Kidney epithelial cell (primary cell): ENCODE results near the gene SH3BP5L. TPM values are rescaled to one million over a fixed set of nuclear protein-coding genes. Genes with fewer than 3 reads are reported as not detected.

Experiments
- DNase-seq: peaks from one replicate; pipeline ENCODE4 v3.0.0-alpha.2; 2010; ENCODE audit warnings: low read depth
- H3K27me3 ChIP-seq: 2 replicates; pipeline ENCODE4 v1.6.0; 2011; ENCODE audit warnings: low read length; ENCODE audit not compliant: control insufficient read depth, insufficient read depth
- H3K36me3 ChIP-seq: 2 replicates; pipeline ENCODE4 v1.5.1; 2011; ENCODE audit warnings: low read length; ENCODE audit not compliant: control insufficient read depth, insufficient read depth
- H3K4me3 ChIP-seq: 2 replicates; pipeline ENCODE4 v1.5.1; 2011; ENCODE audit warnings: low read depth, mild to moderate bottlenecking, control low read depth, low read length
- total RNA-seq: library from RNA; depleted of rRNA; stranded (reverse); fragments of >200 nt; gene quantifications from 2 replicates; pipeline ENCODE4 v1.2.3, GENCODE V29; 2015
- TF ChIP-seq, protein P1 (sequence below): IDR thresholded peaks from 2 replicates; pipeline ENCODE4 v1.5.1; 2011; ENCODE audit warnings: mild to moderate bottlenecking, moderate library complexity, low read length, control low read depth, inconsistent platforms; ENCODE audit not compliant: insufficient read depth, poor library complexity, severe bottlenecking

Gene SH3BP5L
- total RNA-seq, 1 donor from 2014 or later = 36.1 TPM

DNA sequence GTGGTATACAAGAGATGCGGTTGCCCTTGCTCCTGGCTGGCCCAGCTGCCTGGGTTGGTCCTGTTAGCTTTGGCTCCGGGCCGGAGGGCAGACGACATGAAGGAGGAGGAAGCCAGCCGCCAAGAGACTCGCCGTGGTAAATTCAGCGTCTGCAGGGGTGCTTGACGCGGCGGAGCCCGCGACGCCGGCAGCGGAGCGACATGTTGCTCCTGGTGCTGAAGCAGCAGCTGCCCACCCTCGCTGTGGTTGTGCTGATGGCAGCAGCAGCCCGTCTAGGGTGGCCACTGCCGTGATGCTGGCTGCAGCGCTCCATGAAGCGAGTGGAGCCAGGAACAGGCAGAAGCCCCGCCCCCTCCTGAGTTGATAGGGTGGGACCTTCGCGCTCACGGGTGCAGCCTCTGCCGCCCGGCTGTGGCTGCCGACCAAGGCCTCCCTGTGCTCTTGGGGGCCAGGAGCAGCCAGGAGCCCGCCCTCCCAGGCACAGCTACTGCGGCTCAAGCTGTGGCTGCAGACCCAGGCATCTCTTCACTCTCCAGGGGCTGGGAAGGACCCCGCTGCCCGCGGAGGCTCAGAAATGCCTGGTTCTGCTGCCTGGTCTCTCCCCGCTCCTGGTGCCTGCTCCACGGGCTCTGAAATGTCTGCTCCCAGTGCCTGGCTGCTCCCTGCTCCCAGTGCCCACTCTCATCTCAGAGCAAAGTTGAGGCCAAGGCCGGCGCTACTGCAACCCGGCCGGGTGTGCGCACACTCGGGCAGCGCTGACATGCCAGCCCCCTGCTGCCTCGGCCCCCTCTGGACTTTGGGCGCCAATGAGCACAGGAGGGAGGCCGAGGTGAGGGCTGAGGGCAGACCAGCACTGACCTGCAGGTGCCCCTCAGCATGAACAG is 37.5 kb upstream of the SH3BP5L start:
- no peaks in the 10 kb centered on the region for H3K27me3 ChIP-seq
- no peak for DNase-seq
- peak overlapping the region; percentile 43 for H3K4me3 ChIP-seq
- no peaks in the 10 kb centered on the region for H3K36me3 ChIP-seq
- TF ChIP-seq, protein P1, sequence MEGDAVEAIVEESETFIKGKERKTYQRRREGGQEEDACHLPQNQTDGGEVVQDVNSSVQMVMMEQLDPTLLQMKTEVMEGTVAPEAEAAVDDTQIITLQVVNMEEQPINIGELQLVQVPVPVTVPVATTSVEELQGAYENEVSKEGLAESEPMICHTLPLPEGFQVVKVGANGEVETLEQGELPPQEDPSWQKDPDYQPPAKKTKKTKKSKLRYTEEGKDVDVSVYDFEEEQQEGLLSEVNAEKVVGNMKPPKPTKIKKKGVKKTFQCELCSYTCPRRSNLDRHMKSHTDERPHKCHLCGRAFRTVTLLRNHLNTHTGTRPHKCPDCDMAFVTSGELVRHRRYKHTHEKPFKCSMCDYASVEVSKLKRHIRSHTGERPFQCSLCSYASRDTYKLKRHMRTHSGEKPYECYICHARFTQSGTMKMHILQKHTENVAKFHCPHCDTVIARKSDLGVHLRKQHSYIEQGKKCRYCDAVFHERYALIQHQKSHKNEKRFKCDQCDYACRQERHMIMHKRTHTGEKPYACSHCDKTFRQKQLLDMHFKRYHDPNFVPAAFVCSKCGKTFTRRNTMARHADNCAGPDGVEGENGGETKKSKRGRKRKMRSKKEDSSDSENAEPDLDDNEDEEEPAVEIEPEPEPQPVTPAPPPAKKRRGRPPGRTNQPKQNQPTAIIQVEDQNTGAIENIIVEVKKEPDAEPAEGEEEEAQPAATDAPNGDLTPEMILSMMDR = no peak

DNA sequence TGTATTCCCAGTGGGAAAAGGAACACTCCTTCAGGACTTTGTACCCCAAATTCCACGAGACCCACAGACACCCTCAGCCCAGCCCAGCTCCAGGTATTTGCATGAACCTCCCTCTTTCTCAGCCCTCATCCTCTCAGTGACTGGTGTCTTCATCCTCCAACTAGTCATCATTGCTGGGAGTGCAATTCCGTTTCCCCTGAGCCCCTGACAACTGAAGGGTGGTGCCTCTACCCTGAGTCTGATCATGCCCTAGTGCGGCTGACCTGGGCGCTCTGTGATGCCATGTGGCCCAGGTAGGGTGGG is 36.9 kb upstream of the SH3BP5L start:
- DNase-seq = no peak
- Histone ChIP-seq H3K4me3 (peak overlapping the region; percentile 43), H3K27me3 (no peaks in the 10 kb centered on the region), H3K36me3 (no peaks in the 10 kb centered on the region)
- TF ChIP-seq, protein P1 = no peak

DNA sequence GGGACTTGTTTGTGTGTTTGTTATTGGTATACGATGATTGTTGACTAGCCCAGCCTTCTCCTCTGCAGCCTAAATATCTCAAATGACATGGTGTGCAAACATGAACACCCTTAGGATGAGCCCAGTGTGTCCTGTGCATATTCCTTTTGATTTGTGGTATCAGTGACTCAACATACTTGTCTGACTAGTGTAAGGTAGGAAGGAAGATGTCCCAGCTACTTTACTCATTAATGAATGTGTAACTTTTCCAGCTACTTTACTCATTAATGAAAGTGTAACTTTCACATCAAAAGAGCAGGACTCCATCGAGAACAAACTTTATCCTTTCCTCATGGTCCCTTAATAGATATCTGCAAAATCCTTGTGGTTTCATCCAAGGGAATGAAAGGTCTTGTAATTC is 35.9 kb upstream of the SH3BP5L start:
- Histone ChIP-seq H3K4me3 (no peak overlapping the region), H3K36me3 (no peaks in the 10 kb centered on the region), H3K27me3 (no peaks in the 10 kb centered on the region)
- DNase-seq = no peak
- TF ChIP-seq, protein P1 = no peak

DNA sequence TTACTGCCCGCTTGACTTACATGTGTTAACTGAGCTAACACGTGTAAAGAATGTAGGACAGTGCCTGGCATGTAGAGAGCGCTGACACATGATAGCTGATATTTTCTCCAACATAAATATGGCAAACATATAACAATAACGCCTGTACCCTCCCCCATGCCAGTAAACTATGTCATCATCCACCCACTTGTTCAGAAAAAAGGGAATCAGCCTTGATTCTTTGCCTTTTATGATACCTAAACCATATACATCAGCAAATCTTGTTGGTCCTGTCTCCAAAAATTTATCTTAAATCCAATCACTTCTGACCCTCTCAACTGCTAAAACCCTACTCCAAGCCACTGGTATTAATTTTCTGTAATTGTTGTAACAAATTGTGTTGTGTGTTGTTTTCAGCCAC is 34.3 kb upstream of the SH3BP5L start:
- TF ChIP-seq, protein P1 = no peak
- no peaks in the 10 kb centered on the region for H3K36me3 ChIP-seq
- no peak for DNase-seq
- H3K4me3 ChIP-seq = no peak overlapping the region
- H3K27me3 ChIP-seq = no peaks in the 10 kb centered on the region

DNA sequence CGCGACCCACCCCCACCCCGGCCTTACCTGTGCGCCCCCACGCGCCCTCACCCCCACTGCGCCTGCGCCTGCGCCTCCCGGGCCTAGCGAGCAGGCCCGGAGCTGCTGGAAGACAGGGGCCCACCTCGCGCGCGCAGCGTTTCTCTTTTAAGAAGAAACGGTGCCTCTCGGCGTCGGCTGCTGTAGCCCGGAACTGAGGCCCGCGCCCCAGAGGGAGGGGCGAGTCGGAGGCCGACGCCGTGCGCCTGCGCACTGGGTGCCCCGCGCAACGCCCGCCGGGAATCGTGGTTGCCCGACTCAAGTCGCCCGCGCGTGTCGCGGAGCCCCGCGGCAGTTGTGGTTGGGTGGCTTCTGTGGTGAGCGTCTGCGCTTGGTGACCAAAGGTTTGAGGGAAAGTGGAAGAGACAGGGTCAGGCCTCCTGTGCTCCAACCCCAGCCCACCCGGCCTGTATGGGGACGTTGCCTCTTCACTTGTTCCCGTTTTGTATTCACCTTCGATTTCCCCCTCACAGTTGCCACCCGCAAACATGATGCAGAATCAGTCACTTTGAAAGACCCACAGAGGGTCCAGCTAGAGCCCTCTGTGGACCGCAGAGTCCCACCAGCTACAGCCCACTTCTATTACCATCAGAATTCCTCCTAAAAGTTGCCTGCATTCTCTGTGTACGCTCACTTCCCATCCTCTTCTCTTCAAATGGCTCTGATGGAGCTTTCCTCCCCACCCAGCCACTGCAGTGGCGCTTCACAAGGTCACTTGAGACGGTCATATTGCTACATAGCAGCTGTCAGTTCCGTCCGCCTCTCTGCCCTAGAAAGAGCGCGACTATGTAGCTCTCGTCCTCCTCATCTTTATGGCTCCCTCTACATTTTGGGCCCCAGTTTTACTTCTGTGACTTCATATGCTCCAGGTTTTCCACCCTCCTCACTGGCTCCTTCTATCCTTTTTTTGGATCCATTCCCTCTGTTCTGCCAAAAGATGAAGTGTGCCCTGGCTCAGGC is 33.5 kb upstream of the SH3BP5L start, which contains the start of gene ZNF692:
Gene ZNF692, minus strand, starts transcription at position 195 of the 999 bp plus-strand sequence. CDS start 776 bp downstream, outside the sequence.
- no peaks in the 10 kb centered on the region for H3K27me3 ChIP-seq
- peak within 1 kb of the TSS; percentile 55 for H3K4me3 ChIP-seq
- TF ChIP-seq, protein P1 = no peak
- peak; percentile 82 for DNase-seq
- no peaks in the 10 kb centered on the region for H3K36me3 ChIP-seq
